Smooth muscle cell (in vitro differentiated cells): ENCODE data around the gene LOXHD1. TPM values are rescaled to one million over a fixed set of nuclear protein-coding genes. Genes with fewer than 3 reads are reported as not detected.

Source experiments
- DNase-seq: peaks from one replicate; lab custom pipeline; 2025; ENCODE audit not compliant: unreplicated experiment; lab: John Stamatoyannopoulos, UW
- H2AFZ ChIP-seq: fragments of 200-600 bp; sonication (generic); 2 replicates; pipeline ENCODE4 v1.6.0; 2016; ENCODE audit warnings: antibody characterized with exemption, low read depth, mild to moderate bottlenecking
- H3F3A ChIP-seq: fragments of 200-600 bp; sonication (generic); 2 replicates; pipeline ENCODE4 v1.6.0; 2017; ENCODE audit warnings: antibody characterized with exemption, low read depth
- H3K27ac ChIP-seq: fragments of 200-600 bp; sonication (generic); 2 replicates; pipeline ENCODE4 v1.5.1; 2016; ENCODE audit warnings: low read depth, mild to moderate bottlenecking
- H3K27me3 ChIP-seq: fragments of 200-600 bp; sonication (generic); 2 replicates; pipeline ENCODE4 v1.6.1; 2016; ENCODE audit warnings: low read depth, mild to moderate bottlenecking
- H3K36me3 ChIP-seq: fragments of 200-600 bp; sonication (generic); 2 replicates; pipeline ENCODE4 v1.5.1; 2016; ENCODE audit warnings: low read depth
- H3K4me1 ChIP-seq: fragments of 200-600 bp; sonication (generic); 2 replicates; pipeline ENCODE4 v1.5.1; 2016; ENCODE audit warnings: low read depth
- H3K4me2 ChIP-seq: fragments of 200-600 bp; sonication (generic); 2 replicates; pipeline ENCODE4 v1.6.0; 2016; ENCODE audit warnings: mild to moderate bottlenecking
- H3K4me3 ChIP-seq: fragments of 200-600 bp; sonication (generic); 2 replicates; pipeline ENCODE4 v1.5.1; 2016; ENCODE audit warnings: mild to moderate bottlenecking
- H3K79me2 ChIP-seq: fragments of 200-600 bp; sonication (generic); 2 replicates; pipeline ENCODE4 v1.6.0; 2016; ENCODE audit warnings: low read depth, mild to moderate bottlenecking
- H3K9ac ChIP-seq: fragments of 200-600 bp; sonication (generic); 2 replicates; pipeline ENCODE4 v1.6.0; 2016; ENCODE audit warnings: low read depth
- H3K9me3 ChIP-seq: fragments of 200-600 bp; sonication (generic); replicated peaks from 2 replicates; pipeline ENCODE4 v1.5.1; 2016; ENCODE audit warnings: low read depth
- H4K20me1 ChIP-seq: fragments of 200-600 bp; sonication (generic); 2 replicates; pipeline ENCODE4 v1.6.0; 2016; ENCODE audit warnings: low read depth
- CTCF ChIP-seq: fragments of 200-600 bp; sonication (generic); IDR thresholded peaks from 2 replicates; pipeline ENCODE4 v1.5.1; 2017; ENCODE audit warnings: borderline replicate concordance, mild to moderate bottlenecking, antibody characterized with exemption; ENCODE audit not compliant: insufficient read depth, poor library complexity, severe bottlenecking
- WGBS: methylation state at CpG from one replicate; pipeline ENCODE4 v1.1.7; 2016; ENCODE audit warnings: low lambda C conversion rate; 5-methylcytosine and 5-hydroxymethylcytosine counted together
- polyA plus RNA-seq: library from polyadenylated mRNA; unstranded; fragments of >200 nt; fragmentation: Nextera tagmentation; extraction: Ambion mirVana; gene quantifications from 2 replicates; pipeline ENCODE4 v1.2.1, GENCODE V29; 2016
- total RNA-seq: library from RNA; depleted of rRNA; stranded (reverse); fragments of >200 nt; gene quantifications from 2 replicates; pipeline ENCODE4 v1.2.3, GENCODE V29; 2014

Gene LOXHD1
- total and polyA plus RNA-seq, 2 experiments from 2014 or later, result not detected

GRCh38 chr18:46639386-46639785 is 17.6 kb downstream of the LOXHD1 start:
- Histone ChIP-seq H3K9ac (no peak overlapping the region), H3K9me3 (no peaks in the 10 kb centered on the region), H3K4me3 (no peak overlapping the region), H3K36me3 (no peaks in the 10 kb centered on the region), H3K79me2 (no peaks in the 10 kb centered on the region), H3K27ac (no peak overlapping the region), H3K27me3 (no peaks in the 10 kb centered on the region), H3K4me2 (no peak overlapping the region), H3F3A (no peaks in the 10 kb centered on the region), H3K4me1 (no peaks in the 10 kb centered on the region), H2AFZ (no peak overlapping the region), H4K20me1 (no peaks in the 10 kb centered on the region)
- no peak for TF ChIP-seq CTCF
- no peak for DNase-seq
- 96% methylated on average over 6 of the region's 6 CpGs for WGBS

GRCh38 chr18:46636040-46636630 is 20.9 kb downstream of the LOXHD1 start:
- Histone ChIP-seq H3K4me2 (no peak overlapping the region), H3F3A (no peaks in the 10 kb centered on the region), H3K9me3 (no peaks in the 10 kb centered on the region), H3K9ac (no peak overlapping the region), H4K20me1 (no peaks in the 10 kb centered on the region), H3K36me3 (no peaks in the 10 kb centered on the region), H2AFZ (no peak overlapping the region), H3K4me3 (no peak overlapping the region), H3K4me1 (no peaks in the 10 kb centered on the region), H3K79me2 (no peaks in the 10 kb centered on the region), H3K27me3 (no peaks in the 10 kb centered on the region), H3K27ac (no peak overlapping the region)
- 93% methylated on average over 7 of the region's 7 CpGs for WGBS
- DNase-seq, result no peak
- TF ChIP-seq CTCF, result no peak

- TF ChIP-seq CTCF, result no peak
- Histone ChIP-seq H3K9ac (no peak overlapping the region), H3K4me1 (no peaks in the 10 kb centered on the region), H3F3A (no peaks in the 10 kb centered on the region), H3K4me2 (no peak overlapping the region), H3K9me3 (no peaks in the 10 kb centered on the region), H3K27me3 (no peaks in the 10 kb centered on the region), H4K20me1 (no peaks in the 10 kb centered on the region), H3K27ac (no peak overlapping the region), H3K4me3 (no peak overlapping the region), H3K79me2 (no peaks in the 10 kb centered on the region), H3K36me3 (no peaks in the 10 kb centered on the region), H2AFZ (no peak overlapping the region)
- whole genome bisulfite sequencing, result 79% methylated on average over 8 of the region's 8 CpGs
- DNase-seq, result no peak
Measured at GRCh38 chr18:46632401-46633071, 24.5 kb downstream of the LOXHD1 start.

- no peak for TF ChIP-seq CTCF
- Histone ChIP-seq H3K4me3 (no peak overlapping the region), H3K9ac (no peak overlapping the region), H3K4me2 (no peak overlapping the region), H3K27ac (no peak overlapping the region), H3F3A (no peaks in the 10 kb centered on the region), H3K27me3 (no peaks in the 10 kb centered on the region), H3K4me1 (no peaks in the 10 kb centered on the region), H3K79me2 (no peaks in the 10 kb centered on the region), H3K36me3 (no peaks in the 10 kb centered on the region), H3K9me3 (no peaks in the 10 kb centered on the region), H2AFZ (no peak overlapping the region), H4K20me1 (no peaks in the 10 kb centered on the region)
- 77% methylated on average over 3 of the region's 3 CpGs for WGBS
- no peak for DNase-seq
Measured at GRCh38 chr18:46630991-46631390, 26.0 kb downstream of the LOXHD1 start.
